Stimulated activated CD4-positive, alpha-beta T cell treated with anti-CD3 and anti-CD28 coated beads, Interleukin-12 subunit alpha, Interleukin-12 subunit beta, amount 100 ng/mL, for 4 hours (primary cell): ENCODE results near the gene AZIN2.

Experiments used
- DNase-seq: peaks from one replicate; pipeline ENCODE4 v3.0.0-alpha.2; 2020

The AZIN2 gene

GRCh38 chr1:33157131-33157530 is 76.2 kb downstream of the AZIN2 start:
- DNase-seq, result no peak

DNA sequence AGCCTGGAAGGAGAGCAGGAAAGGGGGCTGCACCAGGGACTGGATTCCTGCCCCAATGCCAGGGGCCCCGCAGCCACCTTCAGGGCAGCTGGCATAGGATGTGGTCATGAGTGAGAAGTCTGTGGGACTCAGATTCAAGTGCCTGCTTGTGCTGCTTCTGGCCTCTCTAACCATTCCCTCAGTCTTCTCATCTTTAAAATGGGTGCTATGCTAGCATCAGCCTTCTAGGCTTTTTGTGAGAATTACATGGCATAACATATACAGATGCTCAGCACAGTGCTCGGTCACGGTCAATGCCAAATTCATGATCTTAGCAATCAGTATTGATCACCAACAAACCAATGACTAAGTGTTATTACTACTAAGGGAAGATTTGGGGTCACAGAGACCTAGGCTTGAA is 77.4 kb downstream of the AZIN2 start:
- DNase-seq, result no peak

DNA sequence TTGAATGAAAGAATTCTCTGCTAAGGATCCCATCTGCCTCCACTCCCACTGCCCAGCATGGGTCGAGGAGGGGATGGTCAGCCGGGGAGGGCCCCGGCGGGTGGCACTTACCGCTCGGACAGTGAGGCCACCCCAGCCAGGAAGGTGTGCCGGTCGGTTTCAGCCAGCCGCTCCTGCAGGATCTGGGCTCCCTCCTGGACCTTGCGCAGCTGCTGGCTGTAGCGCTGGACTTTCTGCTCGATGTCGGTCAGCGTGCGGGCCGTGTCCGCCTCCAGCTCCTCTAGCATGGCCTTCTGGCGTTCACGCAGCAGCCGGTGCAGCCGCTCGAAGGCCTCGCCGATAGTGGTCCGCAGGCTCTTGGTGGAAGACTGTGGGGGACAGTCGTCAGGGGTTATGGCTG is 78.6 kb downstream of the AZIN2 start:
- DNase-seq, result no peak

GRCh38 chr1:33161061-33161681 is 80.2 kb downstream of the AZIN2 start:
- DNase-seq, result no peak

DNA sequence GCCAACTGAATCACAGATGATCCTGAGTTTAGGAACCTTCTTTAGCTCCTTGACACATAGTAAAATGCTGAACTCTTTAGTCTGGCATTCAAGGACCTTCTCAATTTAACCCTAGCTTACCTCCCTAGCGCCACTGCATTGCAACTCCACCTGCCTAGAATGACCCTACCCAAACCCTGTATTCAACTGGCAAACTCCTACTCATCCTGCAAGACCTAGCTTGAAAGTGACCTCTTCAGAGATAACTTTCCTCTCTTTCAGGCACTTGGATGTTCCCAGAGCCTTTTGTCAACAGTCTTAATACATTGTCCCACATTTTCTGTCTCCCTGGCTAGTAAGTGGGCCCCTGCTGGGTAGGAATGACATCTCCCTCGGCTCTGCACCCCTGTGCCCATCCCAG is 81.2 kb downstream of the AZIN2 start:
- no peak for DNase-seq

DNA sequence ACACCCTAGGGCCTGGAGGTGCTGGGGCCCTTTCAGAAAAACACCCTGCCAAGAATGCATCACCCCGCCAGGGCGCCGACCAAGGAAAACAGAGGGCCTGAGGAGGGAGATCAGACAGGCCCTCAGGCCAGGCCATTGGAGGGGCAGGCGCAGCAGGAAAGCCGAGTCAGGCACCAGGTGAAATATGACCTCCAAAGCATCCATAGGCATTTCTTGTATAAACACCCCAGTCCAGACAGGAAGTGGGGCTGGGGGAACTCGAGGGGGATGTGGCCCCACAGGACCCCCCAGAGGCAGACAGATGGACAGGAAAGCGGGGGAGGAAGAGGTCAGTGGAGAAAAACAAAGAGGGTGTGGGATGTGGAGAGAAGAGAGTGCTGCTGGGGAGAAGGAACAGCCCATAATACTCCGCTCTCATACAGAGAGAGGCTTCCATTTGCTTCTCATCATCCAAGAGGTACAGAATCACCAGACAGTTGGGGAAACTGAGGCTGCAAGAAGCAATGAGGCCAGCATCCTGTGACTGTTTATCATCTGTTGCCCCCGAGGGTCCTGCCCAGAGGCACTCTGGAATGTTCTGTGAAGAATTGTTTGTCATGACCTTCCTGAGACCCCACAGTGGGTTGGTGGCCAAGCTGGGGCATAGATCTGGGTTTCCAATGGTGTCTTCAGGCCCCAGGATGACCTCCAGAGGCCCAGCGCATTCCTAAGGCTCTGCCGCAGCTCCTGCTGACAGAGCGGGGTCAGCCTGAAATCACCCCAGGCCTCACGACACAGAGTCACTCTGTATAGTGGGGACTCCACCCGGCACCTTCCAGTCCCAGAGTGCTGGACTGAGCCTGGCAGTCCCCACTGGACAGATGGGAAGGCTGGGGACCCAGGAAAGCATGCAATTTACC is 82.9 kb downstream of the AZIN2 start:
- DNase-seq, result no peak

GRCh38 chr1:33165209-33165608 is 84.3 kb downstream of the AZIN2 start:
- DNase-seq, result no peak

DNA sequence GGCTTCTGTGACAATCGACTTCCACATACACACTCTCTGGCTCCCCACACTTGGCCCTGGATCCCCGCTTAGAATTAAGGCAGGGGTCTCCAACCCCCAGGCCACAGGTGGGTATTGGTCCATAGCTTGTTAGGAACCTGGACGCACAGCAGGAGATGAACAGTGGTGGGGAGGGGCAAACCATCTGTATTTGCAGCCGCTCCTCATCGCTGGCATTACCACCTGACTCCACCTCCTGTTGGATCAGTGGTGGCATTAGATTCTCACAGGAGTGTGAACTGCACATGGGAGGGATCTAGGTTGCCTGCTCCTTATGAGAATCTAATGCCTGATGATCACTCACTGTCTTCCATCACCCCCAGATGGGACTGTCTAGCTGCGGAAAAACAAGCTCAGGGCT is 84.9 kb downstream of the AZIN2 start:
- no peak for DNase-seq

- DNase-seq, result no peak
These were observed 86.9 kb downstream of the AZIN2 start for GRCh38 chr1:33167650-33168447.

GRCh38 chr1:33168556-33169289 is 87.8 kb downstream of the AZIN2 start:
- no peak for DNase-seq

DNA sequence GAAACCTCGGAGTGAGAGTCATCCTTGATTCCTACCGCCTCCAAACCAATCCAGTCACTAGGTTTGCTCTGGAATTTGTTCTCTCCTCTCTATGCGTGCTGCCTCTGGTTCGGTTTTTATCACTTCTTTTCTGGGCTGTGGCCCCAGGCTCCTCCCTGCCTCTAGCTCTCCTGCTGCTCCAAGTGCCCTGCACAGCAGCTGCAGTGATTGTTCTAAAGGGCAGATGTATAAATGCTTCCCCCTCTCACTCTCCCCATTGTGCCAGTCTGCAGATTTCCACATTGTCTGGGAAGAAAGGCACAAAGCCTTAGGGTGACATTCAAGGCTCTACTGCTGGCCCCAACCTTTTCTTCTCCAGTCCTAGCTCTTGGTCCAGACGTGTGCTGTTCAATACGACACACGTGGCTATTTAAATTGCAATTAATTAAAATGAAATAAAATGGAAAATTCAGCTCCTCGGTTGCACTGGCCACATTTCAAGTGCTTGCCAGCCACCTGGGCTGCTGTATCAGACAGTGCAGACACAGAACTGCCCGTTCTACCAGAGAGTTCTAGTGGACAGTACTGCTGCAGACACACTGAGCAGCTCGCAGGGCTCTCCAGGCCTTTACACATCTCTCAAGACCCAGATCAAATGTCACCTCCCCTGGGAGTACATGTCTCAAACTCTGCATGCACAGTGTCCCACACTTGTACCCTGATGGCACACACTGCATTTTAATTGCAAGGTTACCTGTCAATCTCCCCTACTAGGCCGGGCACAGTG is 88.5 kb downstream of the AZIN2 start:
- DNase-seq, result no peak
